GM19099 (cell line): ENCODE results near the gene ODF2L.

Experiments
- POLR2A ChIP-seq: IDR thresholded peaks from 3 replicates; pipeline ENCODE4 v1.6.1; 2011; ENCODE audit warnings: low read depth; ENCODE audit not compliant: insufficient read length; ENCODE audit errors: extremely low read depth

ODF2L gene

DNA sequence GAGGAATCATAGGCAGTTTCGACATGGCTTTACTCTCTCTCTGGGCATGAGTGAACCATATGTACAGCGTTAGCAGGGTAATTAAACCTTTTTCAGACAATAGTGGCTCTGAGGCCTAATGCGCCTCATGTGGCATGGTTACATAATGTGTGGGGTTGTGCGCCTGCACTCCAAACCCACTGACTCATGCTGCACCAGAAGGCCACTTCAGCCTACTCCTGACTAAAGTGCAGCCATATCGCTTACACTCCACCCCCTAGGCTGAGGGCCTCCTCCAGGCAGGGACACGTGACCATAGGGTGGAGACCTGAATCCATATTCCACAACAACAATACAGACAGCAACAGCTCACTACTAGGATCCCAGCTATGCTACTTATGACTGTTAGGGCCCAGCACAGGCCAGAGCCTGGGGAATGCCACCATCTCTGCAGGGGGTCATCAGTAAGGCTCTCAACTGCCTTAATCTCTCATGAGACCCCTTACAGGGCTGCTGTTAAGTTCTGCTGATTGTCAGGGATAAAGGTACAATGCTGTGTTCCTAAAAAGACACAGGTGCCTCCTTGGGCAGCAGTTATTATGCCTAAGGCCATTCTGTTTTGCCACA is 13.4 kb upstream of the ODF2L start:
- no peak for TF ChIP-seq POLR2A

DNA sequence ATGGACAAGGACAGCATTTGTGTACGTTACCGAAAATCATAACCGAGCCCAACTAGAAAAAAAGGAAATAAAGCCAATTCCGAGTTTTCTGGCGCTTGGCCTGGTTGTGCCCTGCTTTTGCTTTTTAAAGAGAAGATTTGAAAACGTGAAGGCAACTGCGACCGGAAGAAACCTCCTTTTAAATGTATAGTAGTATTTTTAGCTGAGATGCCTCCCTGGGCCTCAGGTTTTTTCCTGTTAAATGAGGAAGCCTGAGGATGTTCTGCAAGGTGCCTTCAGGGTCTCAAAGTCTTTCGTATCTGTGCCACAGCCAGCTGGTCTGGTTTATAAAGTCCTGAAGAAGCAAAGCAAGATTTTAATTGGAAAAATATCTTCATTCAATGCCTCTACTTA is 371 bp upstream of the ODF2L start:
- no peak for TF ChIP-seq POLR2A

DNA sequence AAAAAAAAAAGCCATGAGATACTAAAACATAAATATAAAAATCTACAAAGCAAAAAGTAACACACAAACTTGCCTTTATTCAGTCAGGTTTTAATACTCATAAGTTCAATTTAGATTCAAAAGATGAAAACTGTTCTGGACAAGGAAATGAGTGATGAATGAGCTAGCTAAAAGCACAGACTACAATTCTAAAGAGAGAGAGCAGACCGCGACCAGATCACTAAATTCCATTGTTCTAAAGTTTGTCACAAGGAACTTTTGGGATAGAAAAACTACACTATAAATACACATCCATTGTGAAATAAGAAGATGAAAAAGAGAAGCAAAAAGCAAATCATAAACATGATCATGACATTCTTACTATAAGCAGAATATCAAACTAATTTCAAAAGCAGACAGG is 1.7 kb downstream of the ODF2L start:
- TF ChIP-seq POLR2A, result no peak

DNA sequence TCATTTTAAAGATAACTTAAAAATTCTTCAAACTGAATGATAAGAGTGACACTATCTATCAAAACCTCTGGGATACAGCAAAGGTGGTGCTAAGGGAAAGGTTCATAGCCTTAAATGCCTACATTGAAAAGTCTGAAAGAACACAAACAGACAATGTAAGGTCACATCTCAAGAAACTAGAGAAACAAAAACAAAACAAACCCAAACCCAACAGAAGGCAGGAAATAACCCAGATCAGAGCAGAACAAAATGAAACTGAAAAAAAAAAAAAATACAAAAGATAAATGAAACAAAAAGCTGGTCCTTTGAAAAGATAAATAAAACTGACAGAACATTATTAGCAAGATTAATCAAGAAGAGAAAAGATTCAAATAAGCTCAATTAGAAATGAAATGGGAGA is 6.8 kb downstream of the ODF2L start:
- no peak for TF ChIP-seq POLR2A

DNA sequence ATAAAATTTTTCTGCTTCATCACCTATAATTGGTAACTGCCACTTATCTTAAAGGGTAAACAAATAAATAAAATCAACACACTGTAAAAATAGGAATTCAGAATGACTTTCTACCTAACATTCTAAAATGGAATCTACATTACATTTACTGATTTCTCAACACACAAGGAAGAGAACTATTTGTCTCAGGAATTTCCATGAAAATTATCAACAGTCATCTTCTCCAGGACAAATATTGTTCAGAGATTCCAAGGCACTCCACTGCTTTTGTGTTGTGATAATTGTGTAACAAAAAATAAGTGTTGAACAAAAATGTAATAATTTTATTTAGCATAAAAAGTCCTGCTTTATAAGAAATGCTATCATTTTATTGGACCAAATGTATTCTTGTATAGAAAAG is 7.3 kb downstream of the ODF2L start:
- TF ChIP-seq POLR2A, result no peak

DNA sequence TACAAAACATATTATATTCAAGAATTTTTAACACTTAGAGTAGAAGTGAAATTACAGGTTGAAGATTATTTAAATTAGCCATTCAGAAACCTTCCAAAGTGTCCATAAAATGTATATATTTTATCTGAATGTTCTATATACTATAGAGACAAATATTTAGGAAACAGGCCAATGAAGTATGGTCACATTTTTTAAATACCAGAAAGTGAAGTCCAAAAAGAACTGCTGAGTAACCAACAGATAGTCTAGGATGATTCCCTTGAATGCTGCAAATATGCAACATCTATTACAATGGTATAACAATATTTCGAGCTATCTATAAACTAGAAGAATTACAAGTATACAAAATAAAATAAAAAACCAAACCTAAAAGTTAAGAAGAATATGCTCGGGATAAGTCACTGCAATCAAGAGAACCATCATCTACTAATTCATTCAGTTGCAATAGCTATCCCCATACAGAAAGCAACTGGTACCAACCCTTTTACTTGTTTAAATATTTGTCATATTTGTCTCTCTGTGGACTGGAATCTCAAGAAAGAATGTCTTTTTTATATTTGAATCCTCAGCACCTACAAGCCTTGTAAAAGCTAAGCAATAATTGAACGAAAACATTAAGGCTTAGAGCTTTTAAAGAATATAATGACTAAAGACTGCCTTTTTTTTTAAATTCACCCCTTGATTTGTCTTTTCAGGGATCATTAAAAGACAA is 8.1 kb downstream of the ODF2L start:
- TF ChIP-seq POLR2A, result no peak

DNA sequence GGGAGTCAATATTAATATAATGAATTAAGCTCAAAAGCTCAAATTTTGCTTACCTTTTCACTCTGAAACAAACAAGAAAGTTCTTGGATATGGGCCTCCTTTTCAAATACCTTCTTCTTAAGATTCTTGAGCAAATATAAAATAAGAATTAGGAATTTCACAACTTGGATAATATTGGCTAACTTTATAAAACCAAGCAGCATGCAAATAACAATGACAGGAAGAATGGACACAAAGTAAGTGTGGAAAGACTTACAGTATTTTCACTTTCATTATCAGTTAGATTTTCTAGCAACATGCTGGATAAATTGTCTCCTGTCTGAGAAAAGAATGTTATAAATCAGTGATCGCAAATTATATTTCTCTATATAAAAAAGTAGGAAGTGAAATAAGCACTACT is 13.2 kb downstream of the ODF2L start:
- TF ChIP-seq POLR2A, result no peak

DNA sequence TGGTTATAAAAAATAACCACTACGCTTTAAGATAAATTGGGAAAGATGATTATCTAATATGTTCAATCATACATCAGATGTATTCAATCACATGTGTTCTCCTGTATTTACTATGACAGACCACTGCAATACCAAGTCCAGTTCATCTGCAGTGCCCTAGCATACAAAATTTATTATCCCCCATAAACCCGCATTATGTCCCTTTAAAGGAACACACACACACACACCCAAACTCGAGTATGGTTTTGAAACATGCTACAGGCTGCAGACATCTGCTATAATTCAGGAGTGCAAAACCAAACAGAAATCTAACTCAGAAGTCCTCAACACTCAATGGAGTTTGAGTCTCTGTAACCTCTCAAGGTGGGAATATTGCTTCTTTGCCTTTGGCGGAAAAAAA is 14.9 kb downstream of the ODF2L start:
- TF ChIP-seq POLR2A, result no peak

DNA sequence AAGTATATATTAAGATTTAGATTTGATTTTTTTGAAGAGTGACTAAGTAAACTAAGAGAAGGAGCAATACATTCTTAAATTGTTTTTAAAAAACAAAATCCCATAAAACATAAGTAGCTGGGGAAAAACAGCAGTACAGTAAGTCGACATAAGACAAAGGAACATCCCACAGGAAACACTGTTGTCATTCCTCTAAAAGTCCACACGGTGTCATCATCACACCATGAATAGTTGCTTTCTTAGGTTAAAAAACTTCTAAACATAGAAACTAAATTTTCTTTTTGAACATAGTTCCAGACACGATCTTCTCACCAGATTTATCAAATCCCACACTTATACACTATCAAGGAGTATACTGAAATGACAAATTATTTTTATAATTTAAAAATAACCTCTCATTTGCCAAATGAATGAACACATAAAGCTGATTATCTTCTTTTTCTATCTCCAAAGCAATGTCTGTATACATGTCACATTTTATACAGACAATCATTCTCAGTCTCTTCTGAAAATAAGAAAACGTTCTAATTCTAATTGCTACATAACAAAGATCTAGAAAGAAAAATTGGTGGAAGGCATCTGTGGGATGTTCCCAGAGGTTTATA is 15.8 kb downstream of the ODF2L start:
- TF ChIP-seq POLR2A, result no peak

DNA sequence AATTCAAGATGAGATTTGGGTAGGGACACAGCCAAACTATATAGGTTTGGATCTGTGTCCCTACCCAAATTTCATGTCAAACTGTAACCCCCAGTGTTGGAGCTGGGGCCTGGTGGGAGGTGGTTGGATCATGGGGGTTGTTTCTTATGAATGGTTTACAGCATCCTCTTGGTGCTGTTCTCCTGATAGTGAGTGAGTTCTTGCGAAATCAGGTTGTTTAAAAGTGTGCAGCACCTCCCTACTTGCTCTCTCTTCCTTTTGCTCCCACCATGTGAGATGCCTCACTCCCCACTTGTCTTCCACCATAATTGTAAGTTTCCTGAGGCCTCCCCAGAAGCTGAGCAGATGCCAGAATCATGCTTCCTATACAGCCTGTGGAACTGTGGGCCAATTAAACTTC is 17.3 kb downstream of the ODF2L start:
- no peak for TF ChIP-seq POLR2A

DNA sequence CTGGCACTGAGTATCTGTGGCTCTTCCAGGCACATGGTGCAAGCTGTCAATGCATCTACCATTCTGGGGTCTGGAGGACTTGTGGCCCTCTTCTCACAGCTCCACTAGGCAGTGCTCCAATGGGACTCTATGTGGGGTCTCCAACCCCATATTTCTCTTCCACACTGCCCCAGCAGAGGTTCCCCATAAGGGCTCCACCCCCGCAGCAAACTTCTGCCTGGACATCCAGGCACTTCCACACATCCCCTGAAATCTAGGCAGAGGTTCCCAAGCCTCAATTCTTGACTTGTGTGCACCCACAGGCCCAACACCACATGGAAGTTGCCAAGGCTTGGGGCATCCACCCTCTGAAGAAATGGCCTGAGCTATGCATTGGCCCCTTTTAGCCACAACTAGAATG is 18.8 kb downstream of the ODF2L start:
- no peak for TF ChIP-seq POLR2A

DNA sequence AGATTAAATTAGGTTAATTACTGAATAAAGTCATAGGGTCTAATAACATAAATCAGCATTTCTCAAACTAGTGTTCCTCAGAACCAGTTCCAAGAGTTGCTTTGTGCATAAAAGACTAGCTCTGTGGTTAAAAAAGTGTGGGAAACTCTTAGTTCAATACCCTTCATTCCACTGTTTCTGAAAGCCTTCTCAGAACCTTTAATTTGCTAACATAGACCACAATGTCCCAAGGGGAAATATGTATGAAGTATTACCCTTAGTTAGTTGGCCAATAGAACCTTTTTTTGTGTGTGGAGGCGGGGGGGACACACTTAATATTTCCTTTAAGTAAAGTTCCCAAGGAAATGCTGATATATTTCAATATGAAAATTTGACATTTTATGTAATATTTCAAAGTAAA is 20.4 kb downstream of the ODF2L start:
- TF ChIP-seq POLR2A, result no peak

DNA sequence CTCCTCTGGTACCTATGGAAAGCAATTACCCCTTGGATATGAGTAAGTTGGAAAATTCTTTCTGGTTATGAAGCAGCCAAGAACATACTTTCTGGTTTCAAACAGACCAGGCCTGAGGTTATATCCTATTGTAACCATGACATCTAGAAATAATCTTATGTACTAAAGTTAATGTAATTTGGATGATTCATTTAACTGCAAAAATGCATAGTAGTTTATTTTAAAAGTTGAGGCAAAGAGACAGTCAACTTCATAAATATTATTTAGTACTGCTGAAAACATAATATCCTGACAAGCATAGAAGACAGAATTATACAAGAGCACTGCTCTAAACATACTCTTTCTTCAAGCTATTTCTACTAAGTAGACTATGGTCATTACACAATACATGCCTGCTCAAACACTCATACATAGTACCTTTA is 25.5 kb downstream of the ODF2L start:
- no peak for TF ChIP-seq POLR2A

DNA sequence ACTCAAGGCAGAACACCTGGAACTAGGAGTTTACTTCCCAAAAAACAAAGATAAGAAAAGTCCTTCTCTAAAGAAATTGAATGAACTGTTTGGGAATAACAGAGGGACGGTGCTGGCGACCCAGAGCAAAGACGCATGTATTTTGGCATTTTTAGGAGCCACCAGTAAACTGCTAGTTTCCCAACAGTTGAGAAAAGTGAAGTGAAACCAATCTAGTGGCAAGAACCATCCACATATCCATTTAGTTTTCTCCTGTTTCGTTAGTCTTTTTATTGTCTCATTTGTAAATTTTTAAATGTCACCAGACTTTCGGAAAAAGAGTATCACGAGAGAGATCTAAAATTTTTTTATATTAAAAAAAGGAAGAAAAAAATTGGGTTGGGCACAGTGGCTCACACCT is 30.2 kb downstream of the ODF2L start:
- no peak for TF ChIP-seq POLR2A

DNA sequence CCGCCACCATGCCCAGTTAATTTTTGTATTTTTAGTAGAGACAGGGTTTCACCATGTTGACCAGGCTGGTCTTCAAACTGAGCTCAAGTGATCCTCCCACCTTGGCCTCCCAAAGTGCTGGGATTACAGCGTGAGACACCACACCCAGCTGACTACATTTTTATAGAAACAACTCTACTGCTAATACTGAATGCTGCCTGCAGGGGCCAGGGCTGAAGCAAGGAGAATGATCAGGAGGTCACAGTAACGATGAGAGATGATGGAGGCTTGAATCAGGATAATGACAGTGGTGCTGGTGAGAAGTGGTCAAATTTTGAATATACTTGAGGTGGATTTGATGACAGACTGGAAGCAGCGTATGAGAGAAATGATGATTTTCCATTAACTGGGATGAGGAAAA is 33.3 kb downstream of the ODF2L start:
- TF ChIP-seq POLR2A, result no peak

DNA sequence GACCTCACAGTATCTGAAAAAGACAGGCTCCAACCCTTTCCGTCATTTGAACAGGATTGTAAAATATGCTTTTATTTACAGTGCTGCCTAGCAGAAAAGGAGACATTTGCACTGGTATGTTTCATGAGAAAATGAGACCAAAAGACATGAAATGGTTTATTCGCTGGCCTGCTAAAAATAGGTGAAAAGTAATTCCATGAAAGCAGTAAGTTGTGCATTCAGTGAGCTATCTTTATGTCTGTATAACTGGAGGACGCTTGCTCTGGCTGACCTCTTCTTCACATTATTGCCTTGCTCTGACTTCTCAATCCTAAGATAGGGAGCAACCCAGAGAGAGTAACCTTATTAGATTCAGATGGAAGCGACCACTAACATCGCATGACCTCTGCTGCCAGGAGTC is 38.3 kb downstream of the ODF2L start:
- no peak for TF ChIP-seq POLR2A
